Measurements from ENCODE around the gene GHDC.

- no peak for TF ChIP-seq POLR2A (IDR thresholded peaks at IDR 0.05; ENCODE audit: control extremely low read depth in 1 of 2, low read depth in 2 of 2, low read length in 2 of 2)
- no peak for TF ChIP-seq JUN (IDR thresholded peaks at IDR 0.05; ENCODE audit: low read depth, low read length)
- TF ChIP-seq CTCF (IDR thresholded peaks at IDR 0.05; ENCODE audit: control extremely low read depth in 1 of 3, insufficient read depth in 1 of 3, low read depth in 1 of 3, low read length in 3 of 3), result no peak
- TF ChIP-seq YY1 (IDR thresholded peaks at IDR 0.05; ENCODE audit: low read depth, low read length), result no peak
- no peak for TF ChIP-seq POLR2AphosphoS5 (IDR thresholded peaks at IDR 0.05; ENCODE audit: low read depth, low read length)
- TF ChIP-seq USF2 (IDR thresholded peaks at IDR 0.05; ENCODE audit: low read length), result no peak
- no peak for TF ChIP-seq HDAC2 (IDR thresholded peaks at IDR 0.05; ENCODE audit: borderline replicate concordance in 1 of 2, low read depth in 2 of 2, low read length in 2 of 2)
- TF ChIP-seq KDM1A (IDR thresholded peaks at IDR 0.05; ENCODE audit: borderline replicate concordance, low read length), result no peak
- TF ChIP-seq ATF3 (IDR thresholded peaks at IDR 0.05; ENCODE audit: insufficient read depth, low read depth, low read length), result no peak
- no peak for TF ChIP-seq JUND (IDR thresholded peaks at IDR 0.05; ENCODE audit: low read length)
These were observed 28.0 kb downstream of the GHDC start for GRCh38 chr17:42166196-42166763.
